IMR-90 (cell line): ENCODE measurements around the gene CSF2RB. TPM values are rescaled to one million over a fixed set of nuclear protein-coding genes. Genes with fewer than 3 reads are reported as not detected.

Experiments
- ATAC-seq: fragments of 200-7000 bp; cut with Tn5 transposase; 2 replicates; pipeline ENCODE4 v1.9.1; 2020; ENCODE audit warnings: low read depth, mild to moderate bottlenecking, moderate library complexity
- BruUV-seq: library from RNA; stranded (reverse); fragments of 400-500 nt; replicated peaks from 2 replicates; lab custom pipeline; 2021; lab: Mats Ljungman, UMichigan
- CTCF ChIA-PET: fragments of 300-600 bp; formaldehyde crosslinking; extraction: SDS; loops from one replicate; lab custom pipeline; 2021; ENCODE audit warnings: antibody characterized with exemption; lab: Yijun Ruan, JAX
- POLR2A ChIA-PET: fragments of 300-600 bp; sonication (Branson Sonifier 250); formaldehyde crosslinking; loops from one replicate; lab custom pipeline; 2022; ENCODE audit warnings: antibody characterized with exemption; ENCODE audit not compliant: unreplicated experiment; lab: Charles Lee
- DNase-seq: peaks from one replicate; pipeline ENCODE4 v3.0.0; 2013
- H2AFZ ChIP-seq: replicated peaks from 2 replicates; pipeline ENCODE3; 2013; ENCODE audit warnings: low read length, mild to moderate bottlenecking; ENCODE audit not compliant: poor library complexity
- H2AK5ac ChIP-seq: 2 replicates; pipeline ENCODE4 v1.6.1; 2013; ENCODE audit warnings: low read depth, low read length, inconsistent platforms
- H2AK9ac ChIP-seq: replicated peaks from 2 replicates; pipeline ENCODE3; 2013; ENCODE audit warnings: mild to moderate bottlenecking, low read depth, low read length, moderate library complexity; ENCODE audit not compliant: poor library complexity
- H2BK120ac ChIP-seq: 2 replicates; pipeline ENCODE4 v1.6.1; 2013; ENCODE audit warnings: low read depth, low read length, inconsistent platforms
- H2BK15ac ChIP-seq: 3 replicates; pipeline ENCODE4 v1.6.1; 2013; ENCODE audit warnings: low read depth, low read length, inconsistent platforms
- H2BK20ac ChIP-seq: 2 replicates; pipeline ENCODE4 v1.6.1; 2013; ENCODE audit warnings: low read depth, mild to moderate bottlenecking, inconsistent platforms, low read length, moderate library complexity
- H2BK5ac ChIP-seq: 2 replicates; pipeline ENCODE4 v1.6.1; 2013; ENCODE audit warnings: mild to moderate bottlenecking, low read depth, low read length, inconsistent platforms; ENCODE audit not compliant: poor library complexity, severe bottlenecking
- H3K14ac ChIP-seq: replicated peaks from 2 replicates; pipeline ENCODE4 v1.6.1; 2013; ENCODE audit warnings: low read depth, low read length, inconsistent platforms
- H3K18ac ChIP-seq: 2 replicates; pipeline ENCODE4 v1.6.1; 2013; ENCODE audit warnings: low read depth, low read length, control low read depth
- H3K23ac ChIP-seq: 2 replicates; pipeline ENCODE4 v1.6.1; 2013; ENCODE audit warnings: low read depth, low read length, inconsistent platforms
- H3K27ac ChIP-seq: 2 replicates; pipeline ENCODE4 v1.5.1; 2013; ENCODE audit warnings: mild to moderate bottlenecking, control low read depth, low read length; ENCODE audit not compliant: insufficient read depth
- H3K27me3 ChIP-seq: 2 replicates; pipeline ENCODE4 v1.6.1; 2013; ENCODE audit warnings: low read length; ENCODE audit not compliant: control insufficient read depth, insufficient read depth
- H3K36me3 ChIP-seq: 2 replicates; pipeline ENCODE4 v1.6.1; 2013; ENCODE audit warnings: low read length, mixed read lengths; ENCODE audit not compliant: control insufficient read depth, insufficient read depth
- H3K4ac ChIP-seq: 2 replicates; pipeline ENCODE4 v1.6.1; 2013; ENCODE audit warnings: low read depth, low read length, inconsistent platforms
- H3K4me1 ChIP-seq: 2 replicates; pipeline ENCODE4 v1.6.1; 2013; ENCODE audit warnings: low read length, mixed read lengths; ENCODE audit not compliant: control insufficient read depth, insufficient read depth
- H3K4me2 ChIP-seq: 2 replicates; pipeline ENCODE4 v1.6.1; 2013; ENCODE audit warnings: low read depth, mild to moderate bottlenecking, control low read depth, low read length, moderate library complexity
- H3K4me3 ChIP-seq: 2 replicates; pipeline ENCODE4 v1.5.1; 2013; ENCODE audit warnings: low read depth, mild to moderate bottlenecking, control low read depth, low read length, moderate library complexity; ENCODE audit not compliant: insufficient read depth
- H3K56ac ChIP-seq: 2 replicates; pipeline ENCODE4 v1.6.1; 2013; ENCODE audit warnings: low read length, inconsistent platforms; ENCODE audit not compliant: insufficient read depth; ENCODE audit errors: extremely low read depth
- H3K79me1 ChIP-seq, 2 experiments: 2 replicates each; pipeline ENCODE4 v1.6.1; 2013; ENCODE audit warnings: low read length in 2 of 2, inconsistent platforms in 1 of 2, low read depth in 1 of 2
- H3K9ac ChIP-seq: 2 replicates; pipeline ENCODE4 v1.6.1; 2013; ENCODE audit warnings: low read depth, low read length, control low read depth
- H3K9me1 ChIP-seq: 2 replicates; pipeline ENCODE4 v1.6.1; 2013; ENCODE audit warnings: low read length, inconsistent platforms; ENCODE audit not compliant: insufficient read depth
- H3K9me3 ChIP-seq: 2 replicates; pipeline ENCODE4 v1.6.1; 2013; ENCODE audit warnings: low read length; ENCODE audit not compliant: control insufficient read depth, insufficient read depth
- H4K20me1 ChIP-seq: 2 replicates; pipeline ENCODE4 v1.6.1; 2013; ENCODE audit warnings: low read length, inconsistent platforms; ENCODE audit not compliant: insufficient read depth
- H4K5ac ChIP-seq: 2 replicates; pipeline ENCODE4 v1.6.1; 2013; ENCODE audit warnings: mild to moderate bottlenecking, low read depth, low read length, control low read depth
- H4K8ac ChIP-seq, 2 experiments: 2 replicates each; pipeline ENCODE4 v1.6.1; 2013; ENCODE audit warnings: low read depth in 2 of 2, low read length in 2 of 2, control low read depth in 1 of 2, inconsistent platforms in 1 of 2
- H4K91ac ChIP-seq: 2 replicates; pipeline ENCODE4 v1.6.1; 2013; ENCODE audit warnings: low read depth, low read length, inconsistent platforms; ENCODE audit not compliant: insufficient read depth
- BHLHE40 ChIP-seq: fragments of 150-350 bp; IDR thresholded peaks from 2 replicates; pipeline ENCODE4 v1.6.1; 2016; ENCODE audit warnings: mild to moderate bottlenecking, low read depth, low read length
- CEBPB ChIP-seq: IDR thresholded peaks from 2 replicates; pipeline ENCODE4 v1.6.1; 2012; ENCODE audit warnings: low read depth, low read length, improper control_type of control experiment
- CTCF ChIP-seq: conservative IDR thresholded peaks from 2 replicates; pipeline ENCODE4 v1.5.1; 2012; ENCODE audit warnings: mild to moderate bottlenecking, low read depth, low read length, improper control_type of control experiment
- FOS ChIP-seq: fragments of 150-350 bp; IDR thresholded peaks from 2 replicates; pipeline ENCODE4 v1.6.1; 2016; ENCODE audit warnings: low read depth, low read length
- MAFK ChIP-seq: IDR thresholded peaks from 2 replicates; pipeline ENCODE4 v1.6.1; 2012; ENCODE audit warnings: low read depth, low read length, improper control_type of control experiment
- MAZ ChIP-seq: IDR thresholded peaks from 2 replicates; pipeline ENCODE4 v1.6.1; 2012; ENCODE audit warnings: low read depth, mild to moderate bottlenecking, low read length, improper control_type of control experiment, moderate library complexity, borderline replicate concordance
- MXI1 ChIP-seq: IDR thresholded peaks from 2 replicates; pipeline ENCODE4 v1.6.1; 2012; ENCODE audit warnings: low read depth, mild to moderate bottlenecking, low read length, moderate library complexity, borderline replicate concordance
- NFE2L2 ChIP-seq: fragments of 150-350 bp; IDR thresholded peaks from 2 replicates; pipeline ENCODE4 v1.6.1; 2016; ENCODE audit warnings: low read depth, mild to moderate bottlenecking, low read length
- RAD21 ChIP-seq: IDR thresholded peaks from 2 replicates; pipeline ENCODE4 v1.6.1; 2012; ENCODE audit warnings: low read length, improper control_type of control experiment
- RCOR1 ChIP-seq: IDR thresholded peaks from 2 replicates; pipeline ENCODE4 v1.6.1; 2012; ENCODE audit warnings: mild to moderate bottlenecking, low read length, improper control_type of control experiment; ENCODE audit not compliant: insufficient replicate concordance
- RFX5 ChIP-seq: IDR thresholded peaks from 2 replicates; pipeline ENCODE4 v1.8.0; 2012; ENCODE audit warnings: low read depth, mild to moderate bottlenecking, low read length, moderate library complexity
- SMC3 ChIP-seq: fragments of 150-350 bp; IDR thresholded peaks from 2 replicates; pipeline ENCODE4 v1.6.1; 2016; ENCODE audit warnings: low read depth, mild to moderate bottlenecking, antibody characterized with exemption, low read length, moderate library complexity
- WGBS, 2 experiments: methylation state at CpG; one replicate each; pipeline versions ENCODE4 v1.1.5 to v1.1.7; 2013; ENCODE audit warnings: missing lambda C conversion rate in 2 of 2; ENCODE audit not compliant: insufficient read length in 1 of 2; ENCODE audit errors: extremely low coverage in 2 of 2; 5-methylcytosine and 5-hydroxymethylcytosine counted together
- dilution Hi-C: fragments of 300-500 bp; cut with HindIII; formaldehyde crosslinking; loops from one replicate; pipeline ENCODE4 v1.14.3; 2018; ENCODE audit warnings: low sequenced_read_pairs; ENCODE audit not compliant: unreplicated experiment
- in situ Hi-C: fragments of 300-500 bp; cut with MboI; formaldehyde crosslinking; loops from 3 replicates; pipeline ENCODE4 v1.14.3; 2019; ENCODE audit warnings: low sequenced_read_pairs, inconsistent platforms, mixed read lengths
- intact Hi-C: fragments of 100-400 bp; cut with micrococcal nuclease; formaldehyde crosslinking; loops from 2 replicates; pipeline ENCODE4 v1.10.0; 2022
- polyA plus RNA-seq, 3 experiments: library from polyadenylated mRNA; depleted of rRNA; stranded (reverse); fragments of >200 nt; gene quantifications; 2 replicates each; pipeline ENCODE4 v1.2.3, GENCODE V29; 2012; ENCODE audit warnings: low replicate concordance in 1 of 3
- total RNA-seq: library from RNA; depleted of rRNA; stranded (reverse); fragments of >200 nt; gene quantifications from 2 replicates; pipeline ENCODE4 v1.2.3, GENCODE V29; 2012
- TF ChIP-seq, protein P1 (sequence below): fragments of 150-350 bp; IDR thresholded peaks from 2 replicates; pipeline ENCODE4 v1.6.1; 2016; ENCODE audit warnings: low read depth, mild to moderate bottlenecking, low read length, moderate library complexity, borderline replicate concordance
- TF ChIP-seq, protein P2 (sequence below): fragments of 150-350 bp; IDR thresholded peaks from 2 replicates; pipeline ENCODE4 v1.6.1; 2017; ENCODE audit warnings: mild to moderate bottlenecking, antibody characterized with exemption, low read length, low read depth

CSF2RB gene
- total and polyA plus RNA-seq, 2 of the 4 experiments (the other 2 are of a cell fraction): not detected

- intact Hi-C loops: no loop called here
- in situ Hi-C loops: no loop called here
- CTCF ChIA-PET: no interaction called here
Measured at GRCh38 chr22:36982136-36982535, 68.7 kb downstream of the CSF2RB start.

More at GRCh38 chr22:36982136-36982535, 68.7 kb downstream of the CSF2RB start:
- WGBS, 2 experiments: no CpG with 5 or more reads among the region's 5 CpGs
- no peaks in the 10 kb centered on the region for H4K20me1 ChIP-seq
- H3K9ac ChIP-seq: no peak overlapping the region
- BruUV-seq: no TSS peak
- no peak overlapping the region for H4K5ac ChIP-seq
- no peaks in the 10 kb centered on the region for H3K4me1 ChIP-seq
- H3K56ac ChIP-seq: no peak overlapping the region
- no peak overlapping the region for H2AK9ac ChIP-seq
- DNase-seq (no peak), ATAC-seq (no peak)
- no peaks in the 10 kb centered on the region for H3K9me1 ChIP-seq
- POLR2A ChIA-PET: no interaction called here
- H2BK120ac ChIP-seq: no peak overlapping the region
- H2AK5ac ChIP-seq: no peak overlapping the region
- H3K4me3 ChIP-seq: no peak overlapping the region
- no peak overlapping the region for H4K8ac ChIP-seq
- no peak overlapping the region for H3K18ac ChIP-seq
- no peaks in the 10 kb centered on the region for H3K79me1 ChIP-seq
- H3K27me3 ChIP-seq: peaks cover 15% of the 10 kb centered on the region
- no peak overlapping the region for H4K91ac ChIP-seq
- no peak overlapping the region for H2BK20ac ChIP-seq
- no peak overlapping the region for H3K27ac ChIP-seq
- no peak overlapping the region for H2BK5ac ChIP-seq
- no peak overlapping the region for H2BK15ac ChIP-seq
- no peak overlapping the region for H3K4me2 ChIP-seq
- no peak overlapping the region for H2AFZ ChIP-seq
- no peak overlapping the region for H3K23ac ChIP-seq
- TF ChIP-seq BHLHE40: no peak
- no peak for TF ChIP-seq CEBPB
- TF ChIP-seq NFE2L2: no peak
- no peak for TF ChIP-seq RCOR1
- TF ChIP-seq, protein P1, sequence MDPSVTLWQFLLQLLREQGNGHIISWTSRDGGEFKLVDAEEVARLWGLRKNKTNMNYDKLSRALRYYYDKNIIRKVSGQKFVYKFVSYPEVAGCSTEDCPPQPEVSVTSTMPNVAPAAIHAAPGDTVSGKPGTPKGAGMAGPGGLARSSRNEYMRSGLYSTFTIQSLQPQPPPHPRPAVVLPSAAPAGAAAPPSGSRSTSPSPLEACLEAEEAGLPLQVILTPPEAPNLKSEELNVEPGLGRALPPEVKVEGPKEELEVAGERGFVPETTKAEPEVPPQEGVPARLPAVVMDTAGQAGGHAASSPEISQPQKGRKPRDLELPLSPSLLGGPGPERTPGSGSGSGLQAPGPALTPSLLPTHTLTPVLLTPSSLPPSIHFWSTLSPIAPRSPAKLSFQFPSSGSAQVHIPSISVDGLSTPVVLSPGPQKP: no peak
- TF ChIP-seq MXI1: no peak
- TF ChIP-seq SMC3: no peak
- TF ChIP-seq MAZ: no peak
- TF ChIP-seq RAD21: no peak
- no peak for TF ChIP-seq CTCF
- no peak for TF ChIP-seq FOS
- no peak for TF ChIP-seq MAFK
- TF ChIP-seq, protein P2, sequence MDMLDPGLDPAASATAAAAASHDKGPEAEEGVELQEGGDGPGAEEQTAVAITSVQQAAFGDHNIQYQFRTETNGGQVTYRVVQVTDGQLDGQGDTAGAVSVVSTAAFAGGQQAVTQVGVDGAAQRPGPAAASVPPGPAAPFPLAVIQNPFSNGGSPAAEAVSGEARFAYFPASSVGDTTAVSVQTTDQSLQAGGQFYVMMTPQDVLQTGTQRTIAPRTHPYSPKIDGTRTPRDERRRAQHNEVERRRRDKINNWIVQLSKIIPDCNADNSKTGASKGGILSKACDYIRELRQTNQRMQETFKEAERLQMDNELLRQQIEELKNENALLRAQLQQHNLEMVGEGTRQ: no peak
- TF ChIP-seq RFX5: no peak
- dilution Hi-C loops: no loop called here
- no peak overlapping the region for H3K14ac ChIP-seq
- H3K36me3 ChIP-seq: no peaks in the 10 kb centered on the region
- H3K9me3 ChIP-seq: peaks cover 9% of the 10 kb centered on the region
- no peak overlapping the region for H3K4ac ChIP-seq
